HepG2 (cell line): Measurements from ENCODE around the gene MLLT10. TPM values are rescaled to one million over a fixed set of nuclear protein-coding genes. Genes with fewer than 3 reads are reported as not detected.
A peak's percentile ranks its signal among the peaks of the same experiment; 100 is the strongest.

Source experiments
- ATF5 ChIP-seq: sonication (generic); formaldehyde crosslinking; IDR thresholded peaks from 2 replicates; pipeline ENCODE4 v1.4.0; 2020; ENCODE audit warnings: mild to moderate bottlenecking, low read depth, missing genetic modification reagents
- E2F5 ChIP-seq: sonication (generic); formaldehyde crosslinking; conservative IDR thresholded peaks from 2 replicates; pipeline ENCODE4 v1.4.0; 2020; ENCODE audit warnings: missing genetic modification reagents
- ELF3 ChIP-seq: IDR thresholded peaks from 2 replicates; pipeline ENCODE4 v1.6.1; 2016; ENCODE audit warnings: missing genetic modification reagents, missing compliant biosample characterization
- GLI4 ChIP-seq: sonication (generic); formaldehyde crosslinking; IDR thresholded peaks from 2 replicates; pipeline ENCODE4 v1.5.1; 2020; ENCODE audit warnings: missing genetic modification reagents, mild to moderate bottlenecking, moderate library complexity, borderline replicate concordance
- GTF2F1 ChIP-seq: fragments of 150-350 bp; IDR thresholded peaks from 2 replicates; pipeline ENCODE4 v1.6.1; 2014; ENCODE audit warnings: low read length
- KAT2B ChIP-seq: fragments of 150-350 bp; IDR thresholded peaks from 2 replicates; pipeline ENCODE4 v1.6.1; 2014; ENCODE audit warnings: low read depth, low read length, borderline replicate concordance
- KDM3A ChIP-seq: IDR thresholded peaks from 2 replicates; pipeline ENCODE4 v1.6.1; 2018; ENCODE audit warnings: low read depth, missing compliant biosample characterization
- MAFG ChIP-seq: sonication (generic); formaldehyde crosslinking; IDR thresholded peaks from 2 replicates; pipeline ENCODE4 v1.5.1; 2020; ENCODE audit warnings: mild to moderate bottlenecking, missing genetic modification reagents
- NFIC ChIP-seq: IDR thresholded peaks from 2 replicates; pipeline ENCODE4 v1.6.1; 2012; ENCODE audit warnings: mild to moderate bottlenecking, low read length, inconsistent platforms
- RFXAP ChIP-seq: sonication (generic); formaldehyde crosslinking; IDR thresholded peaks from 2 replicates; pipeline ENCODE4 v1.4.0; 2020; ENCODE audit warnings: missing genetic modification reagents, borderline replicate concordance
- SALL1 ChIP-seq: sonication (generic); formaldehyde crosslinking; IDR thresholded peaks from 2 replicates; pipeline ENCODE4 v1.8.0; 2022; ENCODE audit warnings: mild to moderate bottlenecking, missing genetic modification reagents
- TAF1 ChIP-seq: sonication (generic); formaldehyde crosslinking; IDR thresholded peaks from 2 replicates; pipeline ENCODE4 v1.4.0; 2020; ENCODE audit warnings: missing genetic modification reagents
- ZNF232 ChIP-seq: sonication (generic); formaldehyde crosslinking; IDR thresholded peaks from 2 replicates; pipeline ENCODE4 v1.4.0; 2020; ENCODE audit warnings: missing genetic modification reagents, borderline replicate concordance
- ZNF235 ChIP-seq: sonication (generic); formaldehyde crosslinking; IDR thresholded peaks from 2 replicates; pipeline ENCODE4 v1.8.1; 2023; ENCODE audit warnings: mild to moderate bottlenecking, missing genetic modification reagents, borderline replicate concordance
- ZNF333 ChIP-seq: sonication (generic); formaldehyde crosslinking; IDR thresholded peaks from 2 replicates; pipeline ENCODE4 v1.4.0; 2020; ENCODE audit warnings: mild to moderate bottlenecking, missing genetic modification reagents, borderline replicate concordance
- ZNF33B ChIP-seq: sonication (generic); formaldehyde crosslinking; IDR thresholded peaks from 2 replicates; pipeline ENCODE4 v1.5.1; 2020; ENCODE audit warnings: mild to moderate bottlenecking, missing genetic modification reagents
- ZNF441 ChIP-seq: sonication (generic); formaldehyde crosslinking; IDR thresholded peaks from 2 replicates; pipeline ENCODE4 v1.7.0; 2021; ENCODE audit warnings: missing genetic modification reagents, borderline replicate concordance
- ZNF616 ChIP-seq: sonication (generic); formaldehyde crosslinking; IDR thresholded peaks from 2 replicates; pipeline ENCODE4 v1.5.0; 2020; ENCODE audit warnings: low read depth, mild to moderate bottlenecking, missing genetic modification reagents
- ZNF670 ChIP-seq: sonication (generic); formaldehyde crosslinking; IDR thresholded peaks from 2 replicates; pipeline ENCODE4 v1.8.0; 2022; ENCODE audit warnings: mild to moderate bottlenecking, missing genetic modification reagents, borderline replicate concordance
- ZNF7 ChIP-seq: IDR thresholded peaks from 2 replicates; pipeline ENCODE4 v1.6.1; 2016; ENCODE audit warnings: missing biosample characterization, missing genetic modification reagents
- polyA plus RNA-seq, 8 experiments: library from polyadenylated mRNA; depleted of rRNA in 3 of 8; stranded (reverse) in 7 of 8; unstranded in 1 of 8; fragments of >200 nt; fragmentation: Illumina TruSeq in 4 of 8; extraction: Trizol in 4 of 8; gene quantifications; 2 replicates each; pipeline versions ENCODE4 v1.2.1 to v1.2.3, GENCODE V29; 2011 to 2016; ENCODE audit warnings: low read depth in 4 of 8, missing spikeins in 1 of 8, mixed read lengths in 1 of 8; ENCODE audit not compliant: insufficient read depth in 1 of 8
- total RNA-seq, 5 experiments: library from RNA; depleted of rRNA; stranded (reverse); fragments of >200 nt; fragmentation: Illumina TruSeq; extraction: Trizol; gene quantifications; 2 replicates each; pipeline ENCODE4 v1.2.3, GENCODE V29; 2016; ENCODE audit warnings: low read depth in 1 of 5
- TF ChIP-seq, protein P1 (sequence below), 2 experiments: sonication (generic) in 1 of 2; formaldehyde crosslinking in 1 of 2; IDR thresholded peaks; 2 replicates each; pipeline versions ENCODE4 v1.4.0 to v1.6.1; 2016 to 2020; ENCODE audit warnings: borderline replicate concordance in 1 of 2, low read depth in 1 of 2, mild to moderate bottlenecking in 1 of 2, missing genetic modification reagents in 1 of 2
- TF ChIP-seq, protein P2 (sequence below): sonication (generic); formaldehyde crosslinking; IDR thresholded peaks from 2 replicates; pipeline ENCODE4 v1.4.0; 2020; ENCODE audit warnings: missing genetic modification reagents, borderline replicate concordance

The MLLT10 gene
- total and polyA plus RNA-seq, 2 of the 13 experiments (the other 11 are each of a cell fraction or from before 2014, with no cell fraction given) = 51.3 to 84.1 TPM

- TF ChIP-seq, protein P1, sequence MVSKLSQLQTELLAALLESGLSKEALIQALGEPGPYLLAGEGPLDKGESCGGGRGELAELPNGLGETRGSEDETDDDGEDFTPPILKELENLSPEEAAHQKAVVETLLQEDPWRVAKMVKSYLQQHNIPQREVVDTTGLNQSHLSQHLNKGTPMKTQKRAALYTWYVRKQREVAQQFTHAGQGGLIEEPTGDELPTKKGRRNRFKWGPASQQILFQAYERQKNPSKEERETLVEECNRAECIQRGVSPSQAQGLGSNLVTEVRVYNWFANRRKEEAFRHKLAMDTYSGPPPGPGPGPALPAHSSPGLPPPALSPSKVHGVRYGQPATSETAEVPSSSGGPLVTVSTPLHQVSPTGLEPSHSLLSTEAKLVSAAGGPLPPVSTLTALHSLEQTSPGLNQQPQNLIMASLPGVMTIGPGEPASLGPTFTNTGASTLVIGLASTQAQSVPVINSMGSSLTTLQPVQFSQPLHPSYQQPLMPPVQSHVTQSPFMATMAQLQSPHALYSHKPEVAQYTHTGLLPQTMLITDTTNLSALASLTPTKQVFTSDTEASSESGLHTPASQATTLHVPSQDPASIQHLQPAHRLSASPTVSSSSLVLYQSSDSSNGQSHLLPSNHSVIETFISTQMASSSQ (IDR thresholded peaks at IDR 0.05; ENCODE audit: low read depth) = no peak
- TF ChIP-seq, protein P1 (CRISPR knock-in tag; IDR thresholded peaks at IDR 0.05; ENCODE audit: borderline replicate concordance) = no peak; the same call in 1 of the 2 replicates
- TF ChIP-seq KAT2B = no peak
- TF ChIP-seq GLI4 = no peak; the same call in 1 of the 2 replicates
- TF ChIP-seq ZNF616 = no peak
- peak; percentile 69 for TF ChIP-seq SALL1 (CRISPR knock-in tag)
- TF ChIP-seq ELF3 = peak; percentile 86
- TF ChIP-seq RFXAP (CRISPR knock-in tag) = no peak
- TF ChIP-seq, protein P2, sequence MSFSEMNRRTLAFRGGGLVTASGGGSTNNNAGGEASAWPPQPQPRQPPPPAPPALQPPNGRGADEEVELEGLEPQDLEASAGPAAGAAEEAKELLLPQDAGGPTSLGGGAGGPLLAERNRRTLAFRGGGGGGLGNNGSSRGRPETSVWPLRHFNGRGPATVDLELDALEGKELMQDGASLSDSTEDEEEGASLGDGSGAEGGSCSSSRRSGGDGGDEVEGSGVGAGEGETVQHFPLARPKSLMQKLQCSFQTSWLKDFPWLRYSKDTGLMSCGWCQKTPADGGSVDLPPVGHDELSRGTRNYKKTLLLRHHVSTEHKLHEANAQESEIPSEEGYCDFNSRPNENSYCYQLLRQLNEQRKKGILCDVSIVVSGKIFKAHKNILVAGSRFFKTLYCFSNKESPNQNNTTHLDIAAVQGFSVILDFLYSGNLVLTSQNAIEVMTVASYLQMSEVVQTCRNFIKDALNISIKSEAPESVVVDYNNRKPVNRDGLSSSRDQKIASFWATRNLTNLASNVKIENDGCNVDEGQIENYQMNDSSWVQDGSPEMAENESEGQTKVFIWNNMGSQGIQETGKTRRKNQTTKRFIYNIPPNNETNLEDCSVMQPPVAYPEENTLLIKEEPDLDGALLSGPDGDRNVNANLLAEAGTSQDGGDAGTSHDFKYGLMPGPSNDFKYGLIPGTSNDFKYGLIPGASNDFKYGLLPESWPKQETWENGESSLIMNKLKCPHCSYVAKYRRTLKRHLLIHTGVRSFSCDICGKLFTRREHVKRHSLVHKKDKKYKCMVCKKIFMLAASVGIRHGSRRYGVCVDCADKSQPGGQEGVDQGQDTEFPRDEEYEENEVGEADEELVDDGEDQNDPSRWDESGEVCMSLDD (CRISPR knock-in tag) = no peak
- no peak for TF ChIP-seq ZNF333 (CRISPR knock-in tag)
- no peak for TF ChIP-seq ZNF232 (CRISPR knock-in tag)
- TF ChIP-seq NFIC = peak; percentile 84
- no peak for TF ChIP-seq ZNF670 (CRISPR knock-in tag)
- TF ChIP-seq GTF2F1 = no peak
- TF ChIP-seq KDM3A (CRISPR knock-in tag) = 0 out of 2 replicates have a peak, but pooled peaks have one; percentile 25
- TF ChIP-seq TAF1 (CRISPR knock-in tag) = no peak
- no peak for TF ChIP-seq ATF5 (CRISPR knock-in tag)
- no peak for TF ChIP-seq E2F5 (CRISPR knock-in tag)
- TF ChIP-seq MAFG (CRISPR knock-in tag) = no peak
- no peak; the same call in 1 of the 2 replicates for TF ChIP-seq ZNF441 (CRISPR knock-in tag)
- no peak for TF ChIP-seq ZNF7 (CRISPR knock-in tag)
- no peak for TF ChIP-seq ZNF33B (CRISPR knock-in tag)
- no peak for TF ChIP-seq ZNF235 (CRISPR knock-in tag)
These were observed 220.5 kb downstream of the MLLT10 start (continued) for GRCh38 chr10:21754410-21755011.
